Thyroid gland (tissue), 4 donors: Measurements from ENCODE around the gene EMC6.

Source experiments
- CTCF ChIP-seq, 6 experiments: fragments of 200-600 bp in 3 of 6; fragments of 450-650 bp in 3 of 6; sonication (generic) in 3 of 6; IDR thresholded peaks; one replicate each; pipeline ENCODE4 v1.5.1; 2016 to 2019; ENCODE audit warnings: antibody characterized with exemption in 6 of 6, mild to moderate bottlenecking in 2 of 6, inconsistent platforms in 1 of 6, moderate library complexity in 1 of 6
- POLR2A ChIP-seq, 2 donors: fragments of 450-650 bp; IDR thresholded peaks; one replicate each; pipeline ENCODE4 v1.6.1; 2017; ENCODE audit warnings: antibody characterized with exemption in 2 of 2, mild to moderate bottlenecking in 2 of 2, moderate library complexity in 1 of 2

DNA sequence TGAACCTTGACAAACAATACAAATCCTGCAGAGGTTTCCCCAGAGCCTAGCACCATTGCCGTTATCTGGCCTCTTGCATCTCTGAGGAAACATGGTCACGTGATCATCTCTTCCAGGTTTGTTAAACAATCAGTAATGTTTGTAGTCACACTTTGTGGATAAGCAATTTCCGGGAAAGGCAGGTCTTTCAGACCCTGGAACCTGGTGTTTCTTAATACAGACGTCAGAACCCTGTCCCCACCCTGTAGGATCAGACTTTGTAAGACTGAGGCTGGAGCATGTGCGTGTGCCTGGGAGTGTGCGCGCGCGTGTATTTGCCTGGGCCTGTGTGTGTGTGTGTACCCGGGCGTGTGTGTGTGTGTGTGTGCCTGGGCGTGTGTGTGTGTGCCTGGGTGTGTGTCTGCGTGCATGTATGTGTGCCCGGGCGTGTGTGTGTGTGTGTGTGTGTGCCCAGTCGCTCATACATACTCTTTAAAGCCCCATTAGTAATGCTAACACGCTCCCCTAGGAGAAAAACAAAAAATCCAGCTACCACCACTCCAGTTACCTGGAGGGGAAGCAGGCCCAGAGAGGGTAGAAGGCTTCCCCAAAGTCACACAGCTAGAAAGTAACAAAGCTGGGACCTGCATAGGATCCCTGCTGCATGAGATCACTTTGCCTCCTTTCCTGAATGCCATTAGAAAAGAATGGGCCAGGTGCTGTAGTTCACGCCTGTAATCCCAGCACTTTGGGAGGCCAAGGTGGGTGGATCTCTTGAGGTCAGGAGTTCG, 26.7 kb upstream of the EMC6 start:
- TF ChIP-seq CTCF (IDR thresholded peaks at IDR 0.05), result no peak
- TF ChIP-seq POLR2A (IDR thresholded peaks at IDR 0.05), result no peak
